Stimulated activated CD8-positive, alpha-beta memory T cell treated with anti-CD3 and anti-CD28 coated beads, Interleukin-2, amount 100 ng/mL, for 48 hours (primary cell): ENCODE results near the gene ZNF786.
A peak's percentile ranks its signal among the peaks of the same experiment; 100 is the strongest.

Source experiments
- DNase-seq, 2 donors: peaks; one replicate each; pipeline ENCODE4 v3.0.0-alpha.2; 2020; ENCODE audit warnings: low read depth in 2 of 2

The ZNF786 gene

GRCh38 chr7:149028346-149029109 lies 62.0 kb downstream of the ZNF786 start, which contains the start of gene PDIA4:
PDIA4 (minus strand) TSS chr7:149028505; CDS start chr7:149028408, 97 bp downstream.
- DNase-seq = peak; percentile 99 to 100

GRCh38 chr7:149027611-149028345 lies 62.7 kb downstream of the ZNF786 start:
- DNase-seq = no peak

DNA sequence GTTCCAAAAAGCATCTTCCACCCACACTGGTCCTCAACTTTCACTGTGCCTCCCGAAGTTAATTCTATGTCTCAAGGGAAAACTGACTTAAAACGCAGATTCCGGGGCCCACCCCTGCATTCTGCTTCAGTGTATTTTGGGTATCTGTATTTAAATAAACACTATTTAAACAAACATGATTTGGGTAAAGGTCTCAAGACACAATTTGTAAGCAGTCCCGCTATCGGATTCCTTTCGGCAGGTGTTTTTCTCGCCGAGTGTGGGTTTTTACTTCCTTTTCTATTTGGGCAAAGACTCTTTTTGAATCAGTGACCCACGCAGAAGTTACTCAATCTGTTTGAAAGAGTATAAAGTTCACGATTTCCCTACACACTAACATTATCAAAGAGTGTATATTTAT lies 63.5 kb downstream of the ZNF786 start:
- DNase-seq = no peak

- DNase-seq = no peak
Observed at GRCh38 chr7:149023662-149024061, 66.9 kb downstream of the ZNF786 start.

GRCh38 chr7:149022756-149023360 lies 67.7 kb downstream of the ZNF786 start:
- DNase-seq = no peak

DNA sequence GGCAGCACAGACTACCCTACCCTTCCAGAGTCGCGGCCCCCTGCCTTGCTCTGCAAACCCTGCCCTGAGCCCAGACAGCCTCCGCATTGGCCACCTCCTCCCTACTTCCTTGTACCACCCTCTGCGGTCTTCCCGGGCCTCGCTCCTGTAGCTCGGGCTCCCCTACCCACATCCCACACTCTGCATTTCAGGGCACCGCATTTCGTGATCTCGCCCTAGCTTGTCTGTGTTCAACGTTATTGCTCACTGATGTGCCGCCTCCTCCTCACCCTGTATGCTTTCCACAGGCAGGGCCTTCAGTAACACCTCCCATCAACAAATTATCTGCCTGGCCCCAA lies 68.8 kb downstream of the ZNF786 start:
- DNase-seq = no peak

- DNase-seq = no peak
Observed at GRCh38 chr7:149020483-149020882, 70.0 kb downstream of the ZNF786 start.
